GM10248 (cell line): ENCODE results near the gene B3GNT9.
"Not testable (repeated sequence)": the region's sequence is repeated elsewhere in the genome, so short reads cannot be mapped to it uniquely, and the experiment has no call there.

Experiments used
- CTCF ChIA-PET: fragments of 300-600 bp; sonication (Branson Sonifier 250); formaldehyde crosslinking; extraction: SDS; loops from one replicate; lab custom pipeline; 2021; ENCODE audit warnings: antibody characterized with exemption; lab: Yijun Ruan, JAX
- POLR2A ChIA-PET: fragments of 350-650 bp; sonication (Branson Sonifier 250); formaldehyde crosslinking; extraction: SDS; loops from one replicate; lab custom pipeline; 2020; ENCODE audit warnings: antibody characterized with exemption; lab: Yijun Ruan, JAX
- DNase-seq: peaks from one replicate; pipeline ENCODE4 v3.0.0; 2012; ENCODE audit errors: extremely low spot score
- CTCF ChIP-seq: IDR thresholded peaks from 2 replicates; pipeline ENCODE4 v1.5.1; 2012; ENCODE audit warnings: mild to moderate bottlenecking, low read depth; ENCODE audit errors: extremely low read depth, missing control alignments, control extremely low read depth

B3GNT9 gene

DNA sequence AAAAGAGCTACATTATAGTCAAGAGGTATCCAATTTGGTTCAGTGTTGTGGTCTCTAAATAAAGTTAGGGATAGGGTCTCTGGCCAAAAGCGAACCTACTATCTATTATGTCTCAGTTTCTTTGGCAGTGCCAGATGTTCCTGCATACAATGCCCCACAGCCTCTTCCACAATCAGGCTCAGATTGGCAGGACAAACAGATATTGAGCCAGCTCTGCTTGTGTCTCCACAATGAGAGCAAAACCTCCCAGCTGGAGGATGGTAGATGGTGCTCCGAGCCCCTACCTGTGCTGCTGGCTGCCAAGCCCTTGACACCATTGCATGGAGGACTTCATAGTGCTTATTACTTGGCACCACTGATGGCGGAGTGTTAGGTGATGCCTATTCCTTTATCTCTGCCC lies 21.4 kb downstream of the B3GNT9 start:
- CTCF ChIA-PET = interaction anchor here (1.0 to 6.8 kb wide), 5 partner anchors 11 to 111 kb away, joined by 3 to 33 read pairs (median 7); no protein-coding TSS in a partner anchor
- POLR2A ChIA-PET = no interaction called here

DNA sequence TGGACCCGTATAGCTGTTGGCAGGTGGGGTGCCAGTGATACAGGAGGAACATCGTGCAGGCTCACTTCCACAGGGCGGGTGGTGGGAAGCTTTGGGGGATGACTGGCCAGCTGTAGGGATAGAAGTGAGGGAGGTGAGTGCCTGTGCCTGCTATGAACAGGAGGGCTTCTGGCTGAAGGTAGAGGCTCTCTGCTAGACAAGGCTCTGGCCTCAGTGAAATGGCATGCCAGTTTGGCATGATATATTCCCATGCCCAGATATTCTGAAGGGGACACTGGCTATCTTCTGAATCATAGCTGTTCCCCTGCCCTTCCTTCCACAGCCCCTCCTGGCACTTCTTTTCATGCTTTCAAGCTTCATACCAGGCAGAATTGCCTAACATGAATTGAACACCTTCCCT lies 21.9 kb downstream of the B3GNT9 start:
- CTCF ChIA-PET = interaction anchor here (0.7 to 6.8 kb wide), 7 partner anchors 10 to 111 kb away, joined by 3 to 33 read pairs (median 4); no protein-coding TSS in a partner anchor
- TF ChIP-seq CTCF = no peak
- POLR2A ChIA-PET = no interaction called here
- no peak for DNase-seq

More for the DNA sequence above, 21.4 kb downstream of the B3GNT9 start:
- TF ChIP-seq CTCF = no peak
- DNase-seq = no peak

DNA sequence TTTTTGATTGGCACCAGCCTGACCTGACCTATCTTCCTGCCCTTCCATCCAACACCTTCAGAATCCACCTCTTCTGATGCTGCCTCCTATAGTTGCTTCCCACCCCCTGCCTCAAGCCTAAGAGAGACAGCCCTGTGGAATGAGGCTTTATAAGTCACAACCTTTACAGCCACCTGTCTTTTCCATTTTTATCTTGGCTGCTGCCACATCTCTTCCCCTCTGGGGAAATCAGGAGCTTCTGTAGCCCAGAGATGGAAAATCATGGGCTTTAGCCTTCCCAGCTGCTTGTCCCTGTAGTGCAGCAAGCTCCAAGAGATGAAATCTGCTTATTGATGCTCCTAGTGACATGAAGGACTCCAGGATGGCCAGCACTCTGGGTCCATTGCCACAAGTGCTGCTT lies 22.4 kb downstream of the B3GNT9 start:
- no peak for TF ChIP-seq CTCF
- POLR2A ChIA-PET = no interaction called here
- CTCF ChIA-PET = interaction anchor here (0.7 to 6.8 kb wide), 6 partner anchors 10 to 110 kb away, joined by 3 to 33 read pairs (median 5); no protein-coding TSS in a partner anchor
- DNase-seq = no peak

DNA sequence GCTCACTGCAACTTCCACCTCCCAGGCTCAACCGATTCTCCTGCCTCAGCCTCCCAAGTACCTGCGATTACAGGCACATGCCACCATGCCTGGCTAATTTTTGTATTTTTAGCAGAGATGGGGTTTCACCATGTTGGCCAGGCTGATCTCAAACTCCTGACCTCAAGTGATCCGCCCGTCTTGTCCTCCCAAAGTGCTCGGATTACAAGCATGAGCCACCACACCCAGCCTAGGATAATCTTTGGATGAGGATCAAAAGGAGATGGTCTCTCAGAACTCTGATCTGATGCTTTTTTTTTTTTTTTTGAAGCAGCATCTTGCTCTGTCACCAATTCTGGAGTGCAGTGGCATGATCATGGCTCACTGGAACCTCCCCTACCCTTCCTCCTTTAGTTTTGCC lies 28.0 kb downstream of the B3GNT9 start:
- CTCF ChIA-PET, DNase-seq, POLR2A ChIA-PET: not testable (repeated sequence)

DNA sequence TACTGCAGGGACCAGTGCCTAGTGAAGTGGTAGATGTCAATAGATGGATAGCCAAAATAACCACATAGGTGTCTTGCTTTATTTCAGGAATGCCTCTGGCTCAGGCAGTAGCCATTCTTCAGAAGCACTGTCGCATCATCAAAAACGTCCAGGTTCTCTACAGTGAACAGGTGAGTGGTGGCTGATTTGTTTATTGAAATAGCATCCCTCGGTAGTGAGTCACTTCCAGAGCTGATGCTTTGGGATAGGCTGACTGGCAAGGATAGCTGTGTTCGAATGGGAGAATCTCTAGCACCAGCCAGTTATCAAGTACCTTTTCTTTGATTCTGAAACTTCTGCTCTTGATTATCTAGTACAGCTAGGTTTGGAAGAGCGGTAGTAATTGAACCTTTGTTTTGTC lies 30.8 kb downstream of the B3GNT9 start:
- DNase-seq = no peak
- ChIA-PET CTCF (interaction anchor here (0.7 to 1.7 kb wide), 7 partner anchors 8 to 49 kb away, joined by 3 to 4 read pairs (median 3); no protein-coding TSS in a partner anchor), POLR2A (interaction anchor here (0.6 kb wide), 1 partner anchor 90 kb away, joined by 3 read pairs; no protein-coding TSS in a partner anchor)
- no peak for TF ChIP-seq CTCF

- no peak for DNase-seq
- POLR2A ChIA-PET = interaction anchor here (0.7 kb wide), 1 partner anchor 21 kb away, joined by 3 read pairs; no protein-coding TSS in a partner anchor
- CTCF ChIA-PET = interaction anchor here (1.6 kb wide), 1 partner anchor 10 kb away, joined by 4 read pairs; no protein-coding TSS in a partner anchor
- no peak for TF ChIP-seq CTCF
These were observed 33.1 kb downstream of the B3GNT9 start for GRCh38 chr16:67117716-67118115.

DNA sequence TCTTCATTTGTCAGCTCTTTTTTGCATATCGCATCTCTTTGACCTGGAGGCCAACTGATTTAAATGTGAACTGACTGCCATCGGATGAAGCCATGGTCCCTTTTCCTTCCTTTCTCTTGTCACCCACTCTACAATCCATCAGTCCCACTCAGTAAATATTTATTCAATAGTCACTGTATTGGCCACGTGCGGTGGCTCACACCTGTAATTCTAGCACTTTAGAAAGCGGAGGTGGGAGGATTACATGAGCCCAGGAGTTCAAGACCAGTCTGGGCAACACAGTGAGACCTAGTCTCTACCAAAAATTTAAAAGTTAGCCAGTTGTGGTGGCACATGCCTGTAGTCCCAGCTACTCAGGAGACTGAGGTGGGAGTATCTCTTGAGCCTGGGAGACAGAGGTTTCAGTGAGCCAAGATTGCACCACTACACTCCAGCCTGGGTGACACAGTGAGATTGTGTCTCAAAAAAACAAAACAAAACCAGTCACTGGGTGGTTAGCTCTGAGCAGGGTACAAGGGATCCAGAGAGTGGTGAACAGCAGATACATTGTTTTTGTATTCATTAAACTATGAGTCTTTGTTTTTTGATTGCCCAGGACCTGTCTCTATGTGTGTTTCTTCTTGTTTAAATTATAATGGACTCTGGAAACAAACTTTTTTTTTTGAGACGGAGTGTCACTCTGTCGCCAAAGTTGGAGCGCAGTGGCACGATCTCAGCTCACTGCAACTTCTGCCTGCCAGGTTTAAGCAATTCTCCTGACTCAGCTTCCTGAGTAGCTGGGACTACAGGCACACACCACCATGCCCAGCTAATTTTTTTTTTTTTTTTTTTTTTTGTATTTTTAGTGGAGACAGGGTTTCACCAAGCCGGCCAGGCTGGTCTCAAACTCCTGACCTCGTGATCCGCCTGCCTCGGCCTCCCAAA lies 34.1 kb downstream of the B3GNT9 start:
- ChIA-PET POLR2A (interaction anchor here (0.5 to 0.8 kb wide), 3 partner anchors 9 to 88 kb away, joined by 3 to 13 read pairs (median 5); no protein-coding TSS in a partner anchor), CTCF (interaction anchor here (0.8 to 2.8 kb wide), 9 partner anchors 12 to 162 kb away, joined by 3 to 8 read pairs (median 4); no protein-coding TSS in a partner anchor)
- TF ChIP-seq CTCF = no peak
- DNase-seq = no peak
